ENCODE measurements around the gene GJD4. TPM values are rescaled to one million over a fixed set of nuclear protein-coding genes. Genes with fewer than 3 reads are reported as not detected.

GJD4 gene
- total and polyA plus RNA-seq, 10 donors = 0.03 to 0.10 TPM; not detected in 8

DNA sequence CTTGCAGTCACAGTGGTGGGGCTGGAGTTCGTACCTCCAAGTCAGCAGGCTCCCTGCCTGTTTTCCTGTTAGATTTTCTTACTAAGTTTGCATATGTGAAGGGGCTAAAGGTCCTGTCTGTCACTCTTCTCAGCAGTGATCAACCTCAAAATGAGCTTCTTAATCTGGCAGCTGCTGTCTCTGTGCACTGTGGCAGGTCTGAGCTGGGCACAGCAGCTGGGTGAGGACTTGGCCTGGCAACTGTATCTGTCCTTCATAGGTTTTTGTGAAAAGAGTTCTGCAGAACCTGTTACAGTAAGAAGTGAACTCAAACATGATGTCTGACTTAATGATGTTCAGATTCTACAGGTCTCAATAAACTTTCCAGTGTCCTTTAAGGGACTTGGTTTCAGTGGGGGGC is 31.3 kb upstream of the GJD4 start:
- intact Hi-C loops (cut with DNase I; ENCODE audit: low total_unique reads) = no loop called here
- WGBS, 5 donors = 95 to 100% (median 100%) methylated on average over 1 of the region's 1 CpG
- TF ChIP-seq CTCF (IDR thresholded peaks at IDR 0.05 in 8 of 11, conservative IDR thresholded peaks at IDR 0.05 in 3 of 11) (no peak), POLR2AphosphoS5 (IDR thresholded peaks at IDR 0.05) (no peak), POLR2A (IDR thresholded peaks at IDR 0.05) (no peak)
- no peaks in the 10 kb centered on the region for H3K4me1 ChIP-seq
- no peak overlapping the region for H3K27ac ChIP-seq
- peaks cover 3 to 67% (median 29%) of the 10 kb centered on the region in 6 donors for H3K36me3 ChIP-seq
- H3K9me3 ChIP-seq = no peaks in the 10 kb centered on the region
- no peaks in the 10 kb centered on the region for H3K27me3 ChIP-seq (replicated peaks in 1 of 7)
- H3K4me3 ChIP-seq = no peak overlapping the region
- DNase-seq = no peak

- TF ChIP-seq POLR2A (IDR thresholded peaks at IDR 0.05) (no peak), CTCF (IDR thresholded peaks at IDR 0.05 in 8 of 11, conservative IDR thresholded peaks at IDR 0.05 in 3 of 11) (no peak), POLR2AphosphoS5 (IDR thresholded peaks at IDR 0.05) (peak in 1 of 3 donors; percentile 24)
- Histone ChIP-seq H3K4me1 (no peaks in the 10 kb centered on the region), H3K27ac (no peak overlapping the region), H3K36me3 (peaks cover 0 to 56% (median 17%) of the 10 kb centered on the region in 6 donors), H3K27me3 (replicated peaks in 1 of 7) (no peaks in the 10 kb centered on the region), H3K4me3 (no peak overlapping the region), H3K9me3 (no peaks in the 10 kb centered on the region)
- intact Hi-C loops (cut with DNase I; ENCODE audit: low total_unique reads) = no loop called here
- 84 to 90% (median 87%) methylated on average over 6 to 9 of the region's 9 CpGs for WGBS, 5 donors
- no peak for DNase-seq
These were observed 30.2 kb upstream of the GJD4 start for GRCh38 chr10:35574924-35575352.

DNA sequence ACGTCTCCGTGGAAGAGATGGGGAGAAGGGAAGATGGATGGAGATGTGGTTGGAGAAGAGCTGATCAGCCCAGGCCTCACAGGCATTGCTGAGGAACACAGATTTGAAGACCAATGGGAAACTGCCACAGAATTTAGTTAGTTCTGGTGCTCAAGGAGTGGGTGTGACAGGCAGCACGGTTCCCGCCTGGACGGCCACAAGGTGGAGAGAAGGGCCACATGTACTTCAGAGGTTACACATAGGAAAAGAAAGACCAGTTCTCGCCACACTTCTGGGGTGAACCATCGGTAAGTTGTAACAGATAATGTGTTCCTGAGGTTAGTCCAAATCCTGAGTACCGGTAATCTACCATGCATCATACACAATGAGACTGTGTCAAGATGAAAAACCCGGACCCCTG is 29.5 kb upstream of the GJD4 start:
- Histone ChIP-seq H3K27me3 (replicated peaks in 1 of 7) (no peaks in the 10 kb centered on the region), H3K27ac (no peak overlapping the region), H3K36me3 (peaks cover 0 to 49% (median 16%) of the 10 kb centered on the region in 6 donors), H3K9me3 (no peaks in the 10 kb centered on the region), H3K4me3 (no peak overlapping the region), H3K4me1 (no peaks in the 10 kb centered on the region)
- 93 to 96% (median 95%) methylated on average over 9 of the region's 9 CpGs for whole genome bisulfite sequencing, 5 donors
- intact Hi-C loops (cut with DNase I; ENCODE audit: low total_unique reads) = no loop called here
- DNase-seq = no peak
- TF ChIP-seq POLR2A (IDR thresholded peaks at IDR 0.05) = no peak
- TF ChIP-seq CTCF (IDR thresholded peaks at IDR 0.05 in 8 of 11, conservative IDR thresholded peaks at IDR 0.05 in 3 of 11) = no peak
- no peak for TF ChIP-seq POLR2AphosphoS5 (IDR thresholded peaks at IDR 0.05)

DNA sequence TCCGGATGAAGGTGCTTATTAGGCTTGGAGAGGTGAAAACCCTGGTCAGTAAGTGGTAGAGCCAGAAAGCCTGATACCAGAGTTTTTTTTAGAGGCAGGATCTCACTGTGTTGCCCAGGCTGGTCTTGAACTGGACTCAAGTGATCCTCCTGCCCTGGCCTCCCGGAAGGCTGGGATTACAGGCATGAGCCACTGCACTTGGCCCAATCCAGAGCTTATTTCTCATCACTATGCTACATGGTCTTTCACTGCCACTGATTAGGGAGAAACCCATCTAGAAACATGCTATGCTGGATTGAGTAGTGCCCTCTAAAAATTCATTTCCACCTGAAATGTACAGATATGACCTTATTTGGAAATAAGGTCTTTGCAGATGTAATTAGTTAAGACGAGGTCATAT is 28.4 kb upstream of the GJD4 start:
- H3K4me1 ChIP-seq = no peaks in the 10 kb centered on the region
- 88 to 98% (median 95%) methylated on average over 3 of the region's 3 CpGs for whole genome bisulfite sequencing, 5 donors
- no peaks in the 10 kb centered on the region for H3K9me3 ChIP-seq
- DNase-seq = no peak
- H3K4me3 ChIP-seq = no peak overlapping the region
- H3K27ac ChIP-seq = no peak overlapping the region
- intact Hi-C loops (cut with DNase I; ENCODE audit: low total_unique reads) = no loop called here
- TF ChIP-seq POLR2A (IDR thresholded peaks at IDR 0.05) (no peak), POLR2AphosphoS5 (IDR thresholded peaks at IDR 0.05) (no peak), CTCF (IDR thresholded peaks at IDR 0.05 in 8 of 11, conservative IDR thresholded peaks at IDR 0.05 in 3 of 11) (no peak)
- H3K36me3 ChIP-seq = peaks cover 0 to 41% (median 12%) of the 10 kb centered on the region in 6 donors
- H3K27me3 ChIP-seq (replicated peaks in 1 of 7) = no peaks in the 10 kb centered on the region
